ENCODE measurements around the gene PLEKHA6.

- TF ChIP-seq POLR2A (IDR thresholded peaks at IDR 0.05), result no peak
- no peak for TF ChIP-seq CTCF (IDR thresholded peaks at IDR 0.05)
- no peak for TF ChIP-seq POLR2AphosphoS5 (IDR thresholded peaks at IDR 0.05)
Measured at GRCh38 chr1:204268101-204268500, 91.6 kb downstream of the PLEKHA6 start.
